CD14-positive monocyte (primary cell): ENCODE results near the gene GNB5. TPM values are rescaled to one million over a fixed set of nuclear protein-coding genes. Genes with fewer than 3 reads are reported as not detected.

Source experiments
- DNase-seq, 3 donors: peaks; one replicate each; pipeline ENCODE4 v3.0.0-alpha.2; 2011 to 2022
- H2AFZ ChIP-seq: 2 replicates; pipeline ENCODE4 v1.6.0; 2012; ENCODE audit warnings: mild to moderate bottlenecking, low read depth, low read length, inconsistent platforms; ENCODE audit not compliant: insufficient read depth, poor library complexity, severe bottlenecking
- H3K27ac ChIP-seq, 2 donors: 1 replicate in 1 of 2; 2 replicates in 1 of 2; pipeline ENCODE4 v1.5.1; 2012 to 2013; ENCODE audit warnings: low read length in 2 of 2, control low read depth in 1 of 2, inconsistent platforms in 1 of 2, low read depth in 1 of 2, mild to moderate bottlenecking in 1 of 2
- H3K27me3 ChIP-seq, 2 donors: one replicate each; pipeline versions ENCODE4 v1.6.0 to v1.6.1; 2011 to 2013; ENCODE audit warnings: low read length in 2 of 2; ENCODE audit not compliant: control insufficient read depth in 2 of 2, insufficient read depth in 2 of 2
- H3K36me3 ChIP-seq, 2 donors: replicated peaks in 1 of 2; 1 replicate in 1 of 2; 2 replicates in 1 of 2; pipeline versions ENCODE4 v1.5.1 to v1.6.1; 2012 to 2013; ENCODE audit warnings: low read length in 2 of 2, control low read depth in 1 of 2, inconsistent platforms in 1 of 2, mild to moderate bottlenecking in 1 of 2; ENCODE audit not compliant: insufficient read depth in 2 of 2, control insufficient read depth in 1 of 2
- H3K4me1 ChIP-seq, 2 donors: 1 replicate in 1 of 2; 2 replicates in 1 of 2; pipeline versions ENCODE4 v1.5.1 to v1.6.1; 2012 to 2013; ENCODE audit warnings: low read length in 2 of 2, control low read depth in 1 of 2, inconsistent platforms in 1 of 2, mild to moderate bottlenecking in 1 of 2, moderate library complexity in 1 of 2; ENCODE audit not compliant: insufficient read depth in 2 of 2, control insufficient read depth in 1 of 2
- H3K4me2 ChIP-seq: replicated peaks from 2 replicates; pipeline ENCODE3; 2012; ENCODE audit warnings: low read length, moderate library complexity, mild to moderate bottlenecking; ENCODE audit not compliant: poor library complexity, severe bottlenecking; ENCODE audit errors: extremely low read depth
- H3K4me3 ChIP-seq, 3 experiments: fragments of 200-600 bp in 1 of 3; sonication (generic) in 1 of 3; replicated peaks in 1 of 3; 1 replicate in 2 of 3; 2 replicates in 1 of 3; pipeline ENCODE4 v1.5.1; 2011 to 2013; ENCODE audit warnings: low read length in 3 of 3, mild to moderate bottlenecking in 3 of 3, control low read depth in 2 of 3, low read depth in 2 of 3, inconsistent platforms in 1 of 3, moderate library complexity in 1 of 3
- H3K79me2 ChIP-seq: 2 replicates; pipeline ENCODE4 v1.6.0; 2012; ENCODE audit warnings: mild to moderate bottlenecking, control low read depth, inconsistent platforms, low read length, moderate library complexity; ENCODE audit not compliant: insufficient read depth
- H3K9ac ChIP-seq: 2 replicates; pipeline ENCODE4 v1.6.0; 2017; ENCODE audit warnings: low read length, mild to moderate bottlenecking; ENCODE audit not compliant: insufficient read depth, poor library complexity, severe bottlenecking
- H3K9me3 ChIP-seq, 2 donors: replicated peaks in 1 of 2; 1 replicate in 1 of 2; 2 replicates in 1 of 2; pipeline versions ENCODE4 v1.5.1 to v1.6.1; 2012 to 2013; ENCODE audit warnings: low read length in 2 of 2, control low read depth in 1 of 2; ENCODE audit not compliant: control insufficient read depth in 1 of 2, insufficient read depth in 1 of 2
- H4K20me1 ChIP-seq: 2 replicates; pipeline ENCODE4 v1.6.0; 2012; ENCODE audit warnings: mild to moderate bottlenecking, low read length, control low read depth, moderate library complexity; ENCODE audit not compliant: insufficient read depth
- H3K27ac Mint-ChIP-seq, 7 donors: one replicate each; pipeline ENCODE4 v1.8.0; 2020; ENCODE audit warnings: mild to moderate bottlenecking in 7 of 7, mixed read lengths in 7 of 7, moderate library complexity in 6 of 7, inconsistent platforms in 2 of 7
- H3K27me3 Mint-ChIP-seq, 3 donors: one replicate each; pipeline ENCODE4 v1.8.0; 2021 to 2022; ENCODE audit warnings: low read depth in 3 of 3, mild to moderate bottlenecking in 3 of 3, mixed read lengths in 3 of 3, moderate library complexity in 3 of 3, inconsistent platforms in 1 of 3
- H3K36me3 Mint-ChIP-seq, 2 donors: one replicate each; pipeline ENCODE4 v1.8.0; 2020; ENCODE audit warnings: mixed read lengths in 2 of 2, inconsistent platforms in 1 of 2, mild to moderate bottlenecking in 1 of 2
- H3K4me1 Mint-ChIP-seq: one replicate; pipeline ENCODE4 v1.8.0; 2020; ENCODE audit warnings: mild to moderate bottlenecking, mixed read lengths
- H3K4me3 Mint-ChIP-seq, 2 donors: one replicate each; pipeline ENCODE4 v1.8.0; 2020; ENCODE audit warnings: mild to moderate bottlenecking in 2 of 2, mixed read lengths in 2 of 2, moderate library complexity in 1 of 2
- H3K9me3 Mint-ChIP-seq, 7 donors: one replicate each; pipeline ENCODE4 v1.8.0; 2020 to 2022; ENCODE audit warnings: mixed read lengths in 7 of 7, mild to moderate bottlenecking in 6 of 7, moderate library complexity in 6 of 7, inconsistent platforms in 2 of 7
- WGBS: methylation state at CpG from one replicate; pipeline ENCODE4 v1.1.5; 2013; ENCODE audit warnings: missing lambda C conversion rate; ENCODE audit not compliant: insufficient coverage; 5-methylcytosine and 5-hydroxymethylcytosine counted together
- intact Hi-C, 2 donors: fragments of 100-400 bp; cut with micrococcal nuclease; formaldehyde crosslinking; loops; one replicate each; pipeline versions ENCODE4 v1.15.0 to v1.15.1; 2023
- polyA plus RNA-seq, 3 donors: library from polyadenylated mRNA; depleted of rRNA in 1 of 3; unstranded in 2 of 3; stranded (reverse) in 1 of 3; fragments of 300-500 nt in 2 of 3; fragments of >200 nt in 1 of 3; fragmentation: Illumina TruSeq in 2 of 3; gene quantifications; 1 replicate in 2 of 3; 2 replicates in 1 of 3; pipeline ENCODE4 v1.2.3, GENCODE V29; 2012 to 2021
- TF ChIP-seq, protein P1 (sequence below): fragments of 200-600 bp; IDR thresholded peaks from one replicate; pipeline ENCODE4 v1.8.0; 2022; ENCODE audit warnings: antibody characterized with exemption, mild to moderate bottlenecking

The GNB5 gene
- polyA plus RNA-seq, 3 donors, result 3.1 to 5.4 (median 4.3) TPM

GRCh38 chr15:52162260-52162659, 28.9 kb downstream of the GNB5 start:
- Histone ChIP-seq H3K9me3 (no peaks in the 10 kb centered on the region), H3K9ac (no peak overlapping the region), H4K20me1 (no peaks in the 10 kb centered on the region), H3K27ac (no peak overlapping the region), H3K79me2 (no peaks in the 10 kb centered on the region), H3K4me1 (no peaks in the 10 kb centered on the region), H3K4me3 (no peak overlapping the region), H3K27me3 (no peaks in the 10 kb centered on the region), H2AFZ (no peak overlapping the region), H3K36me3 (no peaks in the 10 kb centered on the region), H3K4me2 (no peak overlapping the region)
- intact Hi-C loops, result no loop called here
- H3K36me3 Mint-ChIP-seq, result peaks cover 0 to 4% of the 10 kb centered on the region in 2 donors
- H3K9me3 Mint-ChIP-seq, result peaks cover 0 to 2% (median 0%) of the 10 kb centered on the region in 7 donors
- no peaks in the 10 kb centered on the region for H3K4me1 Mint-ChIP-seq
- 100% methylated on average over 1 of the region's 4 CpGs for WGBS
- H3K27me3 Mint-ChIP-seq, result peaks cover 2 to 4% (median 3%) of the 10 kb centered on the region in 3 donors
- no peak overlapping the region for H3K27ac Mint-ChIP-seq
- no peak for DNase-seq
- TF ChIP-seq, protein P1, sequence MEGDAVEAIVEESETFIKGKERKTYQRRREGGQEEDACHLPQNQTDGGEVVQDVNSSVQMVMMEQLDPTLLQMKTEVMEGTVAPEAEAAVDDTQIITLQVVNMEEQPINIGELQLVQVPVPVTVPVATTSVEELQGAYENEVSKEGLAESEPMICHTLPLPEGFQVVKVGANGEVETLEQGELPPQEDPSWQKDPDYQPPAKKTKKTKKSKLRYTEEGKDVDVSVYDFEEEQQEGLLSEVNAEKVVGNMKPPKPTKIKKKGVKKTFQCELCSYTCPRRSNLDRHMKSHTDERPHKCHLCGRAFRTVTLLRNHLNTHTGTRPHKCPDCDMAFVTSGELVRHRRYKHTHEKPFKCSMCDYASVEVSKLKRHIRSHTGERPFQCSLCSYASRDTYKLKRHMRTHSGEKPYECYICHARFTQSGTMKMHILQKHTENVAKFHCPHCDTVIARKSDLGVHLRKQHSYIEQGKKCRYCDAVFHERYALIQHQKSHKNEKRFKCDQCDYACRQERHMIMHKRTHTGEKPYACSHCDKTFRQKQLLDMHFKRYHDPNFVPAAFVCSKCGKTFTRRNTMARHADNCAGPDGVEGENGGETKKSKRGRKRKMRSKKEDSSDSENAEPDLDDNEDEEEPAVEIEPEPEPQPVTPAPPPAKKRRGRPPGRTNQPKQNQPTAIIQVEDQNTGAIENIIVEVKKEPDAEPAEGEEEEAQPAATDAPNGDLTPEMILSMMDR, result no peak
- no peak overlapping the region for H3K4me3 Mint-ChIP-seq

GRCh38 chr15:52161406-52161966, 29.7 kb downstream of the GNB5 start:
- Histone ChIP-seq H3K79me2 (no peaks in the 10 kb centered on the region), H3K4me2 (no peak overlapping the region), H3K9me3 (no peaks in the 10 kb centered on the region), H4K20me1 (no peaks in the 10 kb centered on the region), H3K27me3 (no peaks in the 10 kb centered on the region), H3K27ac (no peak overlapping the region), H3K36me3 (no peaks in the 10 kb centered on the region), H3K4me1 (no peaks in the 10 kb centered on the region), H3K4me3 (no peak overlapping the region), H3K9ac (no peak overlapping the region), H2AFZ (no peak overlapping the region)
- intact Hi-C loops, result no loop called here
- Mint-ChIP-seq H3K27ac (no peak overlapping the region), H3K4me1 (no peaks in the 10 kb centered on the region), H3K4me3 (no peak overlapping the region), H3K27me3 (peaks cover 2 to 4% (median 3%) of the 10 kb centered on the region in 3 donors), H3K9me3 (peaks cover 0 to 2% (median 0%) of the 10 kb centered on the region in 7 donors), H3K36me3 (peaks cover 0 to 4% of the 10 kb centered on the region in 2 donors)
- TF ChIP-seq, protein P1, result no peak
- no peak for DNase-seq
- 98% methylated on average over 4 of the region's 13 CpGs for WGBS
